ENCODE data around the gene KRT39. TPM values are rescaled to one million over a fixed set of nuclear protein-coding genes. Genes with fewer than 3 reads are reported as not detected.

KRT39 gene
- total and polyA plus RNA-seq, 2 donors from 2014 or later: not detected

DNA sequence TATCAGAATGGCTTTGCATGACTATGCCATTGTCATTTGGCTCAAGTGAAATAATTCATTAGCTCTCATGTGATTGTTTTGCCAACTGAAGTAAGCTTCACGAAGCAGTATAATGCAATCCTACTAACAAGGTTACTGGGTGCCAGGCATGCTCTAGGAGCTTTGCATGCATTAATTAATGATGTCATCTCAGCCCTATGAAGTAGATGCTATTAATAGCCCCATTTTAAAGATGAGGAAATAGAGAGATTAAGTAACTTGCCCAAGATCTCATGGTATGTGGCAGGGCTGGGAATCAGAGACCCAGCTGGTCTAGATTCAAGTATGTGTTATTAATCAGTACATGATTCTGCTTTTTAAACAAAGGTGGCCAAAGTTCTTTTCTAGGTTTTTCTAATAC is 14.1 kb downstream of the KRT39 start:
- FAIRE-seq (no peak), DNase-seq (no peak)
- peaks cover 0 to 6% (median 0%) of the 10 kb centered on the region in 3 donors for H3K4me1 ChIP-seq (ENCODE audit: control insufficient read depth in 2 of 3, insufficient read depth in 2 of 3, low read depth in 1 of 3, low read length in 3 of 3)
- intact Hi-C loops (cut with DNase I): no loop called here
- no peaks in the 10 kb centered on the region for H3K9me3 ChIP-seq (ENCODE audit: control insufficient read depth in 2 of 3, insufficient read depth in 1 of 3, low read length in 3 of 3)
- H3K9ac ChIP-seq (ENCODE audit: low read length in 3 of 3): no peak overlapping the region
- H3K27me3 ChIP-seq (ENCODE audit: control insufficient read depth, insufficient read depth, low read length): no peaks in the 10 kb centered on the region
- H3K27ac ChIP-seq (ENCODE audit: low read depth in 2 of 2, low read length in 2 of 2): no peak overlapping the region
- TF ChIP-seq, protein P1, sequence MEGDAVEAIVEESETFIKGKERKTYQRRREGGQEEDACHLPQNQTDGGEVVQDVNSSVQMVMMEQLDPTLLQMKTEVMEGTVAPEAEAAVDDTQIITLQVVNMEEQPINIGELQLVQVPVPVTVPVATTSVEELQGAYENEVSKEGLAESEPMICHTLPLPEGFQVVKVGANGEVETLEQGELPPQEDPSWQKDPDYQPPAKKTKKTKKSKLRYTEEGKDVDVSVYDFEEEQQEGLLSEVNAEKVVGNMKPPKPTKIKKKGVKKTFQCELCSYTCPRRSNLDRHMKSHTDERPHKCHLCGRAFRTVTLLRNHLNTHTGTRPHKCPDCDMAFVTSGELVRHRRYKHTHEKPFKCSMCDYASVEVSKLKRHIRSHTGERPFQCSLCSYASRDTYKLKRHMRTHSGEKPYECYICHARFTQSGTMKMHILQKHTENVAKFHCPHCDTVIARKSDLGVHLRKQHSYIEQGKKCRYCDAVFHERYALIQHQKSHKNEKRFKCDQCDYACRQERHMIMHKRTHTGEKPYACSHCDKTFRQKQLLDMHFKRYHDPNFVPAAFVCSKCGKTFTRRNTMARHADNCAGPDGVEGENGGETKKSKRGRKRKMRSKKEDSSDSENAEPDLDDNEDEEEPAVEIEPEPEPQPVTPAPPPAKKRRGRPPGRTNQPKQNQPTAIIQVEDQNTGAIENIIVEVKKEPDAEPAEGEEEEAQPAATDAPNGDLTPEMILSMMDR (IDR thresholded peaks at IDR 0.05; ENCODE audit: borderline replicate concordance, extremely low read depth, insufficient read depth): no peak
- no peak overlapping the region for H3K4me3 ChIP-seq (ENCODE audit: low read length in 3 of 3)
- no peaks in the 10 kb centered on the region for H3K36me3 ChIP-seq (ENCODE audit: control insufficient read depth in 2 of 3, insufficient read depth in 3 of 3, low read length in 3 of 3)

DNA sequence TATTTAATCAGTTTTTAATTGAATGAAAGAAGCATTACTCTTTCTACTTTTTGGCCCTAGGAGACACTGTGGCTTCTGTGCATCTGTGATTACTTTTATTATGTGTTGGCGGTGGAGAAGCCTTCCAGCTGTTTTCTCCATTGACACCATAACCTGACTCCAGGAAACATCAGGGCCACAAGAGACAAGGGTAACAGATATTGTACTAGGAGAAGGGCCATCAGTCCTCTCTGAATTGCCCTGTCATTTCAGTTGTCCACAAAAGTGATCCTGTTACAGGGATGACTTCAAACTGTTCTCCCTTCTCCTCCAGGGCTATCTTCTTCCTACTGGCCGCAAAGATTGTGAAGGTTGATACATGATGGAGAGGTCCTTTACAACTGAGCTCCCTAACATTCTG is 14.6 kb downstream of the KRT39 start:
- H3K9me3 ChIP-seq (ENCODE audit: control insufficient read depth in 2 of 3, insufficient read depth in 1 of 3, low read length in 3 of 3): no peaks in the 10 kb centered on the region
- H3K36me3 ChIP-seq (ENCODE audit: control insufficient read depth in 2 of 3, insufficient read depth in 3 of 3, low read length in 3 of 3): no peaks in the 10 kb centered on the region
- intact Hi-C loops (cut with DNase I): no loop called here
- FAIRE-seq (no peak), DNase-seq (peak in 3 of 5 donors; percentile 48 to 69 (median 68))
- H3K27ac ChIP-seq (ENCODE audit: low read depth in 2 of 2, low read length in 2 of 2): no peak overlapping the region
- H3K4me1 ChIP-seq (ENCODE audit: control insufficient read depth in 2 of 3, insufficient read depth in 2 of 3, low read depth in 1 of 3, low read length in 3 of 3): peaks cover 0 to 6% (median 0%) of the 10 kb centered on the region in 3 donors
- no peak overlapping the region for H3K4me3 ChIP-seq (ENCODE audit: low read length in 3 of 3)
- TF ChIP-seq, protein P1 (IDR thresholded peaks at IDR 0.05; ENCODE audit: borderline replicate concordance, extremely low read depth, insufficient read depth): no peak
- no peak overlapping the region for H3K9ac ChIP-seq (ENCODE audit: low read length in 3 of 3)
- no peaks in the 10 kb centered on the region for H3K27me3 ChIP-seq (ENCODE audit: control insufficient read depth, insufficient read depth, low read length)

DNA sequence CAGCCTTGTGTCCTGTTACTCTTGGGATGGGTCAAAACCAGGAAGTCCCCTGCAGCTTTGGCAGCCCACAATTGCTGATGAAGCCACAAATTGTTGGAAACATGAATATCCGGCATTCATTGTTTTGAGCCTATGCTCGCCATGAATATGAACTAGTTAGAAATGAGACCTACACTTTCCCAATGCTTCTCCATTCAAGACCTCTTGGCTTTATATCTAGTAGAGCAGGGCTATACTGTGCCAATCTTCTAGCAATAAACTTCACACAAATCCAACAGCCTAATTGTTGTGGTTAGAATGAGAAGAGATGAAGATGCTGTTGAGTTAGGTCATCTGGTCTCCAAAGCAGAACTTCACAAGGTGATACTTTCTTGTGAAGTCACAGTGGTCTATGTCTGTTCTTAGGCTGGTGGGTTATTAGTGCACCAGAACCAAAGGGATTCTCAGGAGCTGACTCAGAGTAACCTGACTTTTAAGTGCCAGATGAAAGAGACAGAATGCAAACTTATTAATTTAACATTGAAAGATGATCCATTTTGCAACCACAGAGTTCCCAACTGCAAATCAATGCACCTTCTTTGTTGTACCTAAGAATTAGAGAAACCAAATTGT is 15.6 kb downstream of the KRT39 start:
- no peaks in the 10 kb centered on the region for H3K9me3 ChIP-seq (ENCODE audit: control insufficient read depth in 2 of 3, insufficient read depth in 1 of 3, low read length in 3 of 3)
- H3K4me3 ChIP-seq (ENCODE audit: low read length in 3 of 3): no peak overlapping the region
- TF ChIP-seq, protein P1 (IDR thresholded peaks at IDR 0.05; ENCODE audit: borderline replicate concordance, extremely low read depth, insufficient read depth): no peak
- H3K9ac ChIP-seq (ENCODE audit: low read length in 3 of 3): no peak overlapping the region
- FAIRE-seq: no peak
- intact Hi-C loops (cut with DNase I): no loop called here
- no peak overlapping the region for H3K27ac ChIP-seq (ENCODE audit: low read depth in 2 of 2, low read length in 2 of 2)
- H3K27me3 ChIP-seq (ENCODE audit: control insufficient read depth, insufficient read depth, low read length): no peaks in the 10 kb centered on the region
- no peaks in the 10 kb centered on the region for H3K4me1 ChIP-seq (ENCODE audit: control insufficient read depth in 2 of 3, insufficient read depth in 2 of 3, low read depth in 1 of 3, low read length in 3 of 3)
- no peak for DNase-seq
- no peaks in the 10 kb centered on the region for H3K36me3 ChIP-seq (ENCODE audit: control insufficient read depth in 2 of 3, insufficient read depth in 3 of 3, low read length in 3 of 3)

DNA sequence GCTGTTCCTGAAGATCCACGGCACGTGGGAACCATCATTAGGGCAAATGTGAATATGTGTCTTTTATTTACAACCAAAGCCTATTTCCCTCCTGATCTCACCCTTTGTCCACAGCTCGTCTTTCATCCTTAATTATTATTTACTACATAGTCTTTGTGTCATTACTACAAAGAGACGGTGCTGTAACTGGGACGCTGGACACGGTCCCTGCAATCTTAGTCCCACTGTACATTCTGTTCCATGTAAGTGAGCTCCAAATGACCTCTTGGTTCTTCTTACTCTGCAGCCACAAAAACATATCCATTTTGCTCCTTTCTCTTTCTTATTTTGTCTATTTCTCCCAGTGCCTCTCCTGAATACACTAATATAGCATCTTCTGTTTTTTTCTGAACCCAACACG is 16.6 kb downstream of the KRT39 start:
- Histone ChIP-seq H3K4me1 (ENCODE audit: control insufficient read depth in 2 of 3, insufficient read depth in 2 of 3, low read depth in 1 of 3, low read length in 3 of 3) (no peaks in the 10 kb centered on the region), H3K9ac (ENCODE audit: low read length in 3 of 3) (no peak overlapping the region), H3K27ac (ENCODE audit: low read depth in 2 of 2, low read length in 2 of 2) (no peak overlapping the region), H3K36me3 (ENCODE audit: control insufficient read depth in 2 of 3, insufficient read depth in 3 of 3, low read length in 3 of 3) (no peaks in the 10 kb centered on the region), H3K27me3 (ENCODE audit: control insufficient read depth, insufficient read depth, low read length) (no peaks in the 10 kb centered on the region), H3K4me3 (ENCODE audit: low read length in 3 of 3) (no peak overlapping the region), H3K9me3 (ENCODE audit: control insufficient read depth in 2 of 3, insufficient read depth in 1 of 3, low read length in 3 of 3) (no peaks in the 10 kb centered on the region)
- intact Hi-C loops (cut with DNase I): no loop called here
- TF ChIP-seq, protein P1 (IDR thresholded peaks at IDR 0.05; ENCODE audit: borderline replicate concordance, extremely low read depth, insufficient read depth): no peak
- no peak for DNase-seq
- no peak for FAIRE-seq
